Natural killer cell (primary cell): ENCODE data around the gene SLC52A1. TPM values are rescaled to one million over a fixed set of nuclear protein-coding genes. Genes with fewer than 3 reads are reported as not detected.

Source experiments
- ATAC-seq, 3 donors: fragments of 150-1000 bp in 2 of 3; fragments of 200-7000 bp in 1 of 3; cut with Tn5 transposase; 1 replicate in 1 of 3; 2 replicates in 2 of 3; pipeline ENCODE4 v1.10.0; 2021; ENCODE audit warnings: mild to moderate bottlenecking in 2 of 3, moderate library complexity in 2 of 3
- DNase-seq, 2 donors: peaks; one replicate each; pipeline versions ENCODE4 v3.0.0 to v3.0.0-alpha.2; 2013 to 2021; ENCODE audit warnings: mixed read lengths in 1 of 2
- H3K27ac ChIP-seq: one replicate; pipeline ENCODE4 v1.5.1; 2013; ENCODE audit warnings: mild to moderate bottlenecking, low read length
- H3K27me3 ChIP-seq: one replicate; pipeline ENCODE4 v1.6.1; 2013; ENCODE audit warnings: low read length; ENCODE audit not compliant: control insufficient read depth, insufficient read depth
- H3K36me3 ChIP-seq: one replicate; pipeline ENCODE4 v1.6.1; 2013; ENCODE audit warnings: low read length; ENCODE audit not compliant: control insufficient read depth, insufficient read depth
- H3K4me1 ChIP-seq: one replicate; pipeline ENCODE4 v1.6.1; 2013; ENCODE audit warnings: low read length; ENCODE audit not compliant: control insufficient read depth, insufficient read depth
- H3K4me3 ChIP-seq: one replicate; pipeline ENCODE4 v1.5.1; 2013; ENCODE audit warnings: low read length
- H3K9me3 ChIP-seq: one replicate; pipeline ENCODE4 v1.6.1; 2013; ENCODE audit warnings: low read length; ENCODE audit not compliant: control insufficient read depth, insufficient read depth
- H3K27ac Mint-ChIP-seq, 2 donors: one replicate each; pipeline ENCODE4 v1.8.0; 2022; ENCODE audit warnings: mild to moderate bottlenecking in 2 of 2, mixed read lengths in 2 of 2, moderate library complexity in 1 of 2
- H3K27me3 Mint-ChIP-seq, 2 donors: one replicate each; pipeline ENCODE4 v1.8.0; 2022; ENCODE audit warnings: low read depth in 2 of 2, mixed read lengths in 2 of 2
- H3K36me3 Mint-ChIP-seq: one replicate; pipeline ENCODE4 v1.8.0; 2022; ENCODE audit warnings: mixed read lengths
- H3K4me1 Mint-ChIP-seq, 2 donors: one replicate each; pipeline ENCODE4 v1.8.0; 2022; ENCODE audit warnings: mixed read lengths in 2 of 2
- H3K4me3 Mint-ChIP-seq: one replicate; pipeline ENCODE4 v1.8.0; 2022; ENCODE audit warnings: mild to moderate bottlenecking, moderate library complexity, mixed read lengths
- H3K9me3 Mint-ChIP-seq, 2 donors: one replicate each; pipeline ENCODE4 v1.8.0; 2022; ENCODE audit warnings: mixed read lengths in 2 of 2
- CTCF ChIP-seq: fragments of 200-600 bp; IDR thresholded peaks from one replicate; pipeline ENCODE4 v1.8.0; 2022; ENCODE audit warnings: antibody characterized with exemption
- WGBS: methylation state at CpG from one replicate; pipeline ENCODE4 v1.1.7; 2013; ENCODE audit warnings: missing lambda C conversion rate; ENCODE audit not compliant: insufficient coverage; 5-methylcytosine and 5-hydroxymethylcytosine counted together
- intact Hi-C: fragments of 100-400 bp; cut with micrococcal nuclease; formaldehyde crosslinking; loops from one replicate; pipeline ENCODE4 v1.14.2; 2022
- total RNA-seq, 4 donors: library from RNA; stranded (reverse); fragments of 120-200 nt in 1 of 4; gene quantifications; one replicate each; pipeline versions ENCODE4 v1.2.3 to v1.2.4, GENCODE V29; 2013 to 2022

Gene SLC52A1
- total RNA-seq, 3 donors from 2014 or later (not counting 1 experiment from before 2014, with no cell fraction given): not detected

- intact Hi-C loops: no loop called here
- no peak overlapping the region for H3K27ac ChIP-seq
- TF ChIP-seq CTCF: no peak
- no peaks in the 10 kb centered on the region for H3K4me1 ChIP-seq
- no peak overlapping the region for H3K4me3 Mint-ChIP-seq
- ATAC-seq: no peak
- H3K27me3 Mint-ChIP-seq: no peaks in the 10 kb centered on the region
- H3K4me1 Mint-ChIP-seq: peaks cover 0 to 10% of the 10 kb centered on the region in 2 donors
- DNase-seq: no peak
- 97% methylated on average over 30 of the region's 30 CpGs for WGBS
- H3K36me3 Mint-ChIP-seq: no peaks in the 10 kb centered on the region
- no peaks in the 10 kb centered on the region for H3K27me3 ChIP-seq
- no peaks in the 10 kb centered on the region for H3K9me3 Mint-ChIP-seq
- H3K9me3 ChIP-seq: no peaks in the 10 kb centered on the region
- H3K4me3 ChIP-seq: no peak overlapping the region
- no peak overlapping the region for H3K27ac Mint-ChIP-seq
- H3K36me3 ChIP-seq: peaks cover 16% of the 10 kb centered on the region
Observed at GRCh38 chr17:5022171-5022711, 13.0 kb downstream of the SLC52A1 start.

- no peak overlapping the region for H3K27ac ChIP-seq
- no peak overlapping the region for H3K27ac Mint-ChIP-seq
- DNase-seq: no peak
Observed at GRCh38 chr17:5020502-5021023, 14.7 kb downstream of the SLC52A1 start.

DNA sequence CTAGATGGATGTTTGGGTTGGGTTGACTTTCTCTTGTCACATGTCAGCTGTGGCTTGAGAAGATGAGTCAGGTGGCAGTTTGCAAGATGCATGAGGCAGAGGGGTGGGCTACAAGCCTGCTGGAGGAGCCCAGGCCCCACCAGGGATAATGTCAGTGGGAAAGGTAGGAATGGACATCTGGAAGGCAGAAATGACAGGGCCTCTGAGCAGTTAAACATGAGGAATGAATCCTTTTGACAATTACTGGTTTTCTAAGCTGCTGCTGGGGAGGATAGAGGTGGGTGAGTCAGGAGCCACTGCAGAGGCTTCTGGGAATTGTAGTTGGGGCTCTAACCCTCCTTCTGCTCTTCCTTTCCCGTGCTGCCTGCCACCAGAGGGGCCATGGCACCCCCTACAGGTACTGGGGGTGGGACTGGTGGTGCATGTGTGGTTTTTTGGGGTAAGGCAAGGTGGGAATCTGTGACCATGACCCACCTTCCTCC lies 15.7 kb downstream of the SLC52A1 start:
- no peak for TF ChIP-seq CTCF

More at GRCh38 chr17:5020502-5021023, 14.7 kb downstream of the SLC52A1 start:
- H3K4me1 Mint-ChIP-seq: peaks cover 0 to 10% of the 10 kb centered on the region in 2 donors
- ATAC-seq: no peak
- Histone ChIP-seq H3K9me3 (no peaks in the 10 kb centered on the region), H3K36me3 (peaks cover 16% of the 10 kb centered on the region), H3K27me3 (no peaks in the 10 kb centered on the region), H3K4me1 (no peaks in the 10 kb centered on the region), H3K4me3 (no peak overlapping the region)
- H3K36me3 Mint-ChIP-seq: no peaks in the 10 kb centered on the region
- H3K27me3 Mint-ChIP-seq: no peaks in the 10 kb centered on the region
- no peak overlapping the region for H3K4me3 Mint-ChIP-seq
- no peaks in the 10 kb centered on the region for H3K9me3 Mint-ChIP-seq
- intact Hi-C loops: no loop called here
- TF ChIP-seq CTCF: no peak
- 97% methylated on average over 20 of the region's 20 CpGs for WGBS

DNA sequence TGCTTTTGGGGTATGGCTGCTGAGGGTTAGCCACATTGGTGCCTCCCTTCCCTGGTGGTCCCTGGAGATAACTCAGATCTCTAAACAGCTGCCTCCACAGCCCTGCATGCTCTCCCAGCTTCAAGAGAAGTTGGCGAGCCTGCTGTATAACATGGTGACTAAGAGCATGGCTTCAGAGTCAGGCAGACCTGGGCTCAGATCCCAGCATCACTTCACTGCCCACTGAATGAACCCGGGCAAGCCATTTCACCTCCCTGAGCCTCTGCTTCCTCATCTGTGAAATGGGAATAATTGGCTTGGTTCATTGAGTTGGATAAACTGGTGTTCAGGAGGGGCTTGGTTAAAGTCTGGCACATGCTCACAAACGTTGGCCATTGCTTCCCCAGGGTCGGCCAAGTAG lies 20.9 kb downstream of the SLC52A1 start:
- ATAC-seq: no peak
- Histone ChIP-seq H3K9me3 (no peaks in the 10 kb centered on the region), H3K36me3 (peaks cover 8% of the 10 kb centered on the region), H3K4me1 (no peaks in the 10 kb centered on the region), H3K27ac (no peak overlapping the region), H3K27me3 (no peaks in the 10 kb centered on the region), H3K4me3 (no peak overlapping the region)
- WGBS: 93% methylated on average over 4 of the region's 4 CpGs
- Mint-ChIP-seq H3K4me1 (peaks cover 0 to 3% of the 10 kb centered on the region in 2 donors), H3K4me3 (no peak overlapping the region), H3K36me3 (no peaks in the 10 kb centered on the region), H3K27ac (no peak overlapping the region), H3K9me3 (no peaks in the 10 kb centered on the region), H3K27me3 (no peaks in the 10 kb centered on the region)
- TF ChIP-seq CTCF: no peak
- intact Hi-C loops: no loop called here
- no peak for DNase-seq

More for the DNA sequence above, 15.7 kb downstream of the SLC52A1 start:
- WGBS: 20% methylated on average over 1 of the region's 1 CpG
- Mint-ChIP-seq H3K27me3 (no peaks in the 10 kb centered on the region), H3K36me3 (no peaks in the 10 kb centered on the region), H3K27ac (no peak overlapping the region), H3K4me1 (peaks cover 0 to 10% of the 10 kb centered on the region in 2 donors), H3K9me3 (no peaks in the 10 kb centered on the region), H3K4me3 (no peak overlapping the region)
- Histone ChIP-seq H3K27me3 (no peaks in the 10 kb centered on the region), H3K4me3 (no peak overlapping the region), H3K9me3 (no peaks in the 10 kb centered on the region), H3K4me1 (no peaks in the 10 kb centered on the region), H3K36me3 (peaks cover 17% of the 10 kb centered on the region), H3K27ac (no peak overlapping the region)
- DNase-seq: peak in 1 of 2 donors; percentile 58
- peak in 1 of 3 donors; percentile 33 for ATAC-seq
- intact Hi-C loops: no loop called here
